OCI-M2 (cell line): ENCODE measurements around the gene ZMYND8.

Experiments used
- DNase-seq: peaks from one replicate; lab custom pipeline; 2025; ENCODE audit not compliant: unreplicated experiment; lab: John Stamatoyannopoulos, UW

Gene ZMYND8

DNA sequence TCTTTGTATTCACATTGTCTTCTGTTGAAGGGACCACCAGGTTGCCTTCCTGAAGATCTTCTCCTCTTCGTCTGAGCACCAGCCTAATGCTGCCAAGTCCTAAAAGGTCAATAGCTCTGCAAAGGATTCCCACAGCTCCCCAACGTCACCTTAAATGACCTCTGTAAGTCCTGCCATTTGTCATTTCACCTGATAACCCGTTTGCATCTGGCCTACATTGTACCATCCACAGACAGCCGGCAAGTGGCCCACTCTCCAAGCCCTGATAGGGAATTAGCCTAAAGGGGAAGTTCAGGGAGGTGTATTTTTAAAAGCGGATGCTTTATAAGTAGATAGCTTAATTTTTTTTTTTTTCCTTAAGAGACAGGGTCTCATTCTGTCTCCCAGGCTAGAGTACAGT lies 127.8 kb downstream of the ZMYND8 start:
- DNase-seq = no peak

DNA sequence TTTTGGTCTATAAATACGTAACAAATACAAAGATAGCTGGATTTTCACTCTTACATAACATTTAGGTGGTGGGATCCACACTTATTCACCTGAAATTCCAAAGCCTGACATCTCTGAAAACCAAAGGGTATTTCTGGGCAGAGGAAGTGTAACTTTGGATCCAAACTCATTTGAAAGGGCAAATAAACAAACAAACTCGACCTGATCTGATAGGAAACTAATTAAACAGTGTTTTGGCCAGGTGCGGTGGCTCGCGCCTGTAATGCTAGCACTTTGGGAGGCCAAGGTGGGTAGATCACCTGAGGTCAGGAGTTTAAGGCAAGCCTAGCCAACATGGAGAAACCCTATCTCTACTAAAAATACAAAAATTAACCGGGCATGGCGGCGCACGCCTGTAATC lies 128.9 kb downstream of the ZMYND8 start:
- DNase-seq = no peak

DNA sequence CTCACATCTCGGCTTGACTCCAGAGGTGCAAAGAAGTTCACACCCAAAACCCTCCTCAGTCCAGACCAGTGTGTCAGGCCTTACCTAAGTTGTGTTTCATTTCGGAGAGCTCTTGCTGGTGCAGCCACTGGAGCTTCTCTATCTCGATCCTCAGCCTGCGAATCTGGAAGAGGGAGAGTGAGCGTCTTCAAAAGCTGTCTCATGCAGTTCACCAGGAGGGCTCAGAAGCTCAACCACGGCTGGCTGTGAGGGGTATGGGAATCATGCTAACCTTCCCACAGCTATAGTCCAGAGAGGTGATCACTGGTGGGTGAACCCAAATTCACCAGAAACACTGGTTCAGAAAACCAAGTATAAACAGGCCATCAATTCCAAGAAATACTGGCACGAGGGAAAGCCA lies 129.4 kb downstream of the ZMYND8 start:
- no peak for DNase-seq

DNA sequence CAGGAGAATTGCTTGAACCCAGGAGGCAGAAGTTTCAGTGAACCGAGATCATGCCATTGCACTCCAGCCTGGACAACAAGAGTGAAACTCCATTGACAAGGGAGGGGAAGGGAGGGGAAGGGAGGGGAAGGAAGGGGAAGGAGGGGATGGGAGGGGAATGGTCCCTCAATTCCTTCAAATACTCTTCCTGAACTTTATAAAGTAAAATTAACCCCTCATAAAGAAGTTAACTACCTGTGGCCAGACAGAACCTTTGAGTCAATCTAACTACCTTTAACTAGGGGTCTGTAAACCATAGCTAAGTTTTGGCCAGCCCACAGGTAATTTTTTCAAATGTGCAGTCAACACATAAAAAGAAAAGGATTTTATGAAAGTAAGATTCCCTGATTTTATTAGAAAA lies 131.0 kb downstream of the ZMYND8 start:
- DNase-seq = no peak

DNA sequence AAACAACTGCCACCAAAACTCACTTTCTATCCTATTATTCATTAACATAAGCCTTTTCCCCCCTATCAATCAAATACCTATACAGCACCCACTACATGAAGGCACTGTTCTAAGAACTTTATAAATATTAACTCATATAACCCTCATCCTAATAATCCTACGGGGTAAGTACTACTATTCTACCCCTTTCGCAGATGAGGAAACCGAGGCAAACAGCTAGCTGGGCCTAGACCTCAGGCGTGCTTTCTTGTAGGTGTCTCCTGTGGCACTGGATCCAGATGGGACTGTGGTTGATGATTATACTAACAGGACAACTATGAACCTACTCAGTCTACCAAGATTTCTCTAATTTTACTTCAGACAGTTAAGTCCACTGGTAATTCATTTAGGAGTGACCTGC lies 131.6 kb downstream of the ZMYND8 start:
- DNase-seq = no peak

DNA sequence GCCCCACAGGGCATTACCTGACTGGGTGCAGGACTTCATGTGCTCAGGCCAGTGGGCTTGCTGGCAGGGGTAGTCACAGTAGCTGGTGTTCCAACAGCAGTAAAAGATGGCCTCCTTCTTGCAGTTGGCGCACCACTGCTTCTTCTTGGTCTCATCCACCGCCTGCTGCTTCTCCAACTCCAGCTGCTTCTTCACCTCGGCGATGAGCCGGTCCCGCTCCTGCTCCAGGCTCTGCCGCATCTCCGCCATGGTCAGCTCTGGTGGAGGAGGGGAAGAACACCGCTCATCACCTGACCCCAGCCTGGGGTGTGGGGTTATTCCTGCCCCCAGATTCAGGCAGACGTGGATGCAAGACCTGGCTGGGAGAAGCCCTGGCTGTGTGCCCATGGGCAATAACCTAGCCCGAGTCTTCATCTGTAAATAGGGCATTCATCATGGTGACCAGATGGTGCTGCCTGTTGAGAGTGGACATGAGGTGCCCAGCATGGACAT lies 132.2 kb downstream of the ZMYND8 start:
- DNase-seq = no peak

DNA sequence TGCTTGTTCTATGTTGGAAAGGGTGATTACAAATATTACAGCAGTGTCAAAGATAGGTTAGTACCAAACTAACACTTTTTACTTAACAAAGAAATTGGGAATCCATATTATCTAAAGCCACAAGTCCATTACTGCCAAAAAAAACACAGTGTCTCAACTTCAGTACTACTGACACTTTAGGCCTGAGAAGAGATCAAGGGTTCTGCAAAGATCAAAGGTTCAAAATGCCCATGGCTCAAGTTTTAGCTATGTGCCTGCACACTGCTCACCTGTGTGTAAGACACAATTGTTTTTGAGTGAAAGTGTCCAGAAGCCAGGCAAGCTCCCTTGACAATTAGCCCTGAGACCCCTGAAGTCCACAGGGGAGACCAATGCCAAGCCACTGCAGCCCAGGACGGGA lies 132.6 kb downstream of the ZMYND8 start:
- no peak for DNase-seq

DNA sequence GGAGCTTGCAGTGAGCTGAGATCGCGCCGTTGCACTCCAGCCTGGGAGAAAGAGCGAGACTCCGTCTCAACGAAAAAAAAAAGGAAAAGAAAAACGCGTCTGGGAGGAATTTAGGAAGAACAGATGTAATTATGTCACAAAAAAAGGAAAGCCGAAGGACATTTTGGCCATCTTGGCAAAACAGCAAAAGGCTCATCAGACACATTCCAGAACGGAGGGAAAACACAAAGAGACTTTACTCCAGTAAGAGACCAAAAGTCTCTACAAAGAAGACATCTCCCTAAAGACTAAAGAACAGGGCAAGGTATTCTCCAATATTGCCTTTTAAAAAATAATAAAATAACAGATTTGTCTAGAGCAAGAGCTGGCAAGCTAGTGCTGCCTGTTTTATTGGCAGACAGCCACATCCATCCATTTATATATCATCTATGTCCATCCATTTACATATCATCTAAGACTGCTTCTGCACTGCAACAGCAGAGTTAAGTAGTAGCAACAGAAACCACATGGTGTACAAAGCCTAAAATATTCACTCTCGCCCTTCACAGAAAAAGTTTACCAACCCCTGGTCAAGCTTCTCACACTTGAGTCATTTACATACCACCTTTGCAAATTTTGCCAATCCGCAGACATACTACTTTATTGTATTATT lies 133.9 kb downstream of the ZMYND8 start:
- no peak for DNase-seq

DNA sequence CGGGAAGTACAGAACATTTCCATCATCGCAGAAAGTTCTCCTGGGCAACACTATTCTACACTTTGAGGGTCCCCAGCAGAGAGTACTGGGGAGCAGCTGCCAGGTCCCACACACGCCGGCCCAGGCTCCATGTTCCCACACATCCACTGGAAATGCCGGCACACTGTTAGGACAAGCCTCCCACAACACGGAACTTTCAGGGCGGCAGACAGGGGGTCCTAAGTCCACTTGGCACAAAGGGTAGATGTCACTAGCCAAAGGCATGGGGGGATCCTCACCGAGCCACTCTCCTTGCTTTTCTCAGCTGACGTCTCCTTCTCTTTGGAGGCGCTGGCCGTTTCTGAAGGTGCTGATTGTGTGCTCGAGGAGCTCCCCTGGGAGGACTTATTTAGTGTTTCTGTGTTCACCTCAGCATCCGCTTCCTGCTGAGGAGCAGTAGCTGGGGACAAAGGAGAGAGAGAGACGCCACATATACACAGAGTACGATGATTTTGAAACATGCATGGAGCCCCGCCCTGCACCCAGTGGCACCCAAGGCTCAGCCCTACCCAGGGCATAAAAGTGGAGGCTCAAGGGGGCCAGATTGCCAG lies 135.4 kb downstream of the ZMYND8 start:
- no peak for DNase-seq

DNA sequence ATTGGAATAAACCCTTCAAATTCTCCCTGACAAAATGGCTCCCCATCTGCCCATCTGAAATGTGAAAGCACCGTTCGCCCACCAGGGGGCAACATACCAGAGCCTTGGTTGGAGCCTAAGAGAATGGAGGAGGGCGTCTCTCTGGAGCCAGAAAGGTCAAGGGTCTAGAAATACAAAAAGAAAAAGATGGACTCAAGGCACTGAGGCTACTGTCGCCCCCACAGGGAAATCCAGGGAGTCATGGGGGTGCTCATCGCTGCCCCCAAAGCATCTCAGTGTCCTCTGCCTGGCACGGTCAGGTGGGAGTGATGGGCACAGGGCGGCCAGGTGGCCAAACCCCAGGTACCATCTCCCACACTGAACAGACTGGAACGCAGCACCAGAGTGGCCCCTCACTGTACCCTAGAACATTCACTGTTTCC lies 136.3 kb downstream of the ZMYND8 start:
- DNase-seq = no peak

DNA sequence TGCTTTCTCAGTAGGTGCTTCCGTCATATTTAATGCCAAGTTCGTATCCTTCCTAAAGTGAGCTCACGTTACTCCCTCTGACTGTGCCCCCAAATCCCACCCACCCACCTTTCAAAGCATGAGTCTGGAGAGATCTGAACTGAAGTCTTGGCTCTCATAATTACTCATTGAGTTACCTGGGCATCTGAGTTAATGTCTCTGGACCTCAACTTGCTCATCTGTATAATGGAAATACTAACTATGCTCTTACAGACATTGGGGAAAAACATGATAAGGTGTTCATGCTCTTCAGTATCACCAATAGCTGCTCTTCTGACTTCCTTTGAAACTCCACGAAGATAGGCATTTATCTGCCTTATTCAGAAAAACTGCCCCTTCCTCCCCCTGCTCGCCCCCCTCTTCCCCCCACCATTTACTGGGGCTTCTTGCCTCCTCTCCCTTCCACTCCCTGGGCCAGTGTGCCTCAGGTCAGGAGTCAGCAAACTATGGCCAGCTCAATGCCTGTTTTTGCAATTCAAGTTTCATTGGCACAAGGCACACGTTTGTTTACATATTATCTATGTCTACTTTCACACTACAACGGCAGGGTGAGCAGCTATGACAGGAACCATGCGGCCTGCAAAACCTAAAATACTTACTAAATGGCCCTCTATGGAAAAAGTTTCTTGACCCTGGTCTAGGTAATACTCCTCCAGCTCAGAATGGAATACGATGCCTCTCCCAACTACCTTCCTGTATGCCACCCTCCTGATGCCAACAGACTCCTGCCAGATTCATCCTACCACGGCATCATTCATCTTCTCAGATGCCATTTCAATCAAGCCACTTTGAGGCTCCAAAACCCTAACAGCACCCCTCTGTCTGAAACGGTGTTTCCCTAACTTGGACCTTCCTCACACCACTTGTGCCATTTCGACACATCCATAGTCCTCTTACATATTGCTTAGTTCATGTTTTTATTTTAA lies 138.7 kb downstream of the ZMYND8 start:
- no peak for DNase-seq

DNA sequence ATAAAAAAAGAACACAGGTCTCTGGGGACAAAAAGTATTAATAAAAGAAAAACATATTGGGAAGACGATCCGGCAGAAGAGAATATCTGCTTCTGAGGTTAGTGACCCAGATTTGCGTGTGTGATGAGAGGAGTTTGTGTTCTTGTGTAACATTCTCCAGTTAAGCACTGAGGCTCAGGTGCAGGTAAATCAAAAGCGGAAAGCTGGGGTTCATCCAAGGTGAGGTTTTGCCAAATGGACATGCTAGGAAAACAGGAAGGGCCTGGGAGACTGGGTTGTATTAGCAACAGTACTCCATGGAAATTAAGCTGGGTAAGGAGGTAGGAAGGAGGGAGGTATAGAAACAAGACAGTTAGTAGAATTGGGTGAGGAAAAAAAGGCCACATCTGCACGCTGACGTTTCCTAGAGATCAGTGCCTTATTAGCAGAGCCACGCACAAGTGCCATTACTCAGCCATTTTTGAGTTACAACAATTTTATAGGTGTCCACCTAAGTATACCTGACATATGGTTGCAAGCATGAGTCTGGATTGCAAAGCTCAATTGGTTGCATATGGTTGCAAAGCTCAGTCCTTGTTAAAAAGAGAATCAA lies 139.6 kb downstream of the ZMYND8 start:
- DNase-seq = no peak

DNA sequence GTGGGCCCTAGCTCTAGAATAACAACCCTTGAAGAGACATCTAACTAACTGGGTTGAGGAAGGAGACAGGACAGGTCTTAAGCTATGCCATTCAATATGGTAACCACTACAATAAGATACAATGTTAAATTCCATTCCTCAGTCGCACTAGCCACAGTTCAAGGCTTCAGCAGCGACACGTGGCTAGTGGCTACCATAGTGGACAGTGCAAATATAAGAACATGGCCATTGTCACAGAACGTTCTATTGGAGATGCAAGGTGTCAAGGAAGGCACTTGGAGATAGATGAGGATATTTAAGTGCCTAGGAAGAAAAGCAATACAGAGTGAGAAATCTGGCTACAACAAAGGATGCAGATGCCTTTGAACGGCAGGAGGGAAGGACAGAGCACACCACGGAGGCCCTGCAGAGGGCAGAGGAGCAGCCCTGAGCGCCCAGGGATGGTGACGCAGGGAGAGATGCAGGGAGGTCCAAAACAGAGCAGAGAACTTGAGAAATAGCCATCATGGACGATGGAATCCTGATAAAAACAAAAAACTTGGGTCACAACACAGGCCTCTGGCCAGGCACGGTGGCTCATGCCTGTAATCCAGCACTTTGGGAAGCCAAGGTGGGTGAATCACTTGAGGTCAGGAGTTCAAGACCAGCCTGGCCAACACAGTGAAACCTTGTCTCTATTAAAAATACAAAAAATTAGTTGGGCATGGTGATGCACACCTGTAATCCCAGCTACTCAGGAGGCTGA lies 140.7 kb downstream of the ZMYND8 start:
- no peak for DNase-seq

DNA sequence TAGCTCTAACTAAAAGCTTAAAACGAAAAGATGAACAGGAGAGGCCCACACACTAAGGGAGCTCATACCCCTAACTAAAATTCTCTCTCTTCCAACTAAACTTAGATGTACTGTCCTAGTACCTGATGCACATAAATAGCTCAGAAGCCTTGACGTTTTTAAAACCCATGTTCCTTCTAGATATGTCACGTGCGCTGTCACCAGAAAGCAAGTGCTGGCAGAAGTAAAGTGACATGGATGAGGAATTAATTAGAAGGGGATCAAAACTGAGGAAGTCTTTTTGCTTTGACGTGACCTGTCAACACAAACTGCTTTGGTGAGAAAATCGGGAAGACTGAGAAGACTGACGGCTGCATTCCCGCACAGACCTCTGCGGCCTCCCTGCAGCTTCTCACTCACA lies 142.5 kb downstream of the ZMYND8 start:
- no peak for DNase-seq

DNA sequence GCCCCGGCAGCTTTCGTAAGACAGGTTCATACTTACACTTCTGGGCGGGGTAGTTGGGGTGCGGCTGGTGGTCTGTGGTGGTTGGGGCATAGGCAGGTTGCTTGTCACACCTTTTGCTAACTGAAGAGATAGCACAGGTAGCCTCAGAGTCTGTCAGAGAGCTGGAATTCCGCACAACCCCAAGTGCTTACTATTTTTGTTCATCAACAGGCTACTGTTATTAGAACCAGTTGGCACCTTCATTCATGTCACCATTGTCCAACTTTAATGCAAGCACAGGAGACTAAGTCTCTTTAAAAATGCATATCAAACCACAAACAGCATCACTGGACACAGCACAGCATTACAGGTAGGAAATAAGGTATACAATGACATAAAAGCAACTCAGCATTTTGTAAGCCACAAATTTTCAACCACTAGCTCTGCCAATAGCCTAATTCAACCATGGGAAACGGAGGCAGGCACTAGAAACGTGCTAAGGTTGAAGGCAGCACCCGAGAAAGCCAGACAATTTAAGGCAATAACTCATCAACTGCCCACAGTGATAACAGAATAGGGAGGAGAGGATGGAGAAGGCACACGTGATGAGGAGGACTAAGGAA lies 143.8 kb downstream of the ZMYND8 start:
- DNase-seq = no peak

DNA sequence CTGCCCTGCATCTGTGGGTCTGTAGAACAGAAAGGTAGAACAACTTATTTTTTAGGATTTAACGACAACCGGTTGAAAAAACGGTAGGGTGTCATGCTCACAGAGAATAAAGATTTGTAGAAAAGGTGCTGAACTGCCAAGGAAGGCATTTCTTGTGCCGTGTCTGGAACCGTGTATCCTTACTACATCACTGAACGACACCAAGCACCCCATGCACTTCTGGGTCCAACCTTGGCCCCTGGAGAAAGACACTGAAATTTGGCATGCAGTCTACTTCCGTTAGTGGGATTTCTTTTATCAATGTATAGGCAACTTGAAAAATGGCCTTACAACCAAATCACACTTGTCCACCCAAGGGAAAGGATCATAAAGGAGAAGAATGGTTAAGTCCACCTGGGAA lies 145.5 kb downstream of the ZMYND8 start:
- no peak for DNase-seq

DNA sequence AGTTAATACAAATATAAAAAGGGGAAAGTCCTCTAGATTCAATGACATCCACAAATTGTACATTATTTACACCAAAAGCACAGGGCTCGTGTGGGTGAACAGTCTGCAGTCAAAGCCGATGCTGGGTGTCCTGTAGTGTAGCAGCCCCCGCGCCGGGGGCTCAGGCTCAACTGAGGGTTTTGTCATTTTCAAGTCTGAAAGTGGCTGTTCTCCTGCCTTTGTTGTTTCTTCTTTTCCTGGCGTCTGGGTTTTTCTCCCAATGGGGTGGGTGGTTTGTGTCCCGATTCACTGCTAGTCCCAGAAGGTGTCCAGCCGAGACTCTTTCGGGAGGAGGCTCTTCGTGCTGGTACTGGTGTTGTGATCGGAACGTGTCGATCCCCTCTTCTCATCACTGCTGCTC lies 146.0 kb downstream of the ZMYND8 start:
- no peak for DNase-seq

DNA sequence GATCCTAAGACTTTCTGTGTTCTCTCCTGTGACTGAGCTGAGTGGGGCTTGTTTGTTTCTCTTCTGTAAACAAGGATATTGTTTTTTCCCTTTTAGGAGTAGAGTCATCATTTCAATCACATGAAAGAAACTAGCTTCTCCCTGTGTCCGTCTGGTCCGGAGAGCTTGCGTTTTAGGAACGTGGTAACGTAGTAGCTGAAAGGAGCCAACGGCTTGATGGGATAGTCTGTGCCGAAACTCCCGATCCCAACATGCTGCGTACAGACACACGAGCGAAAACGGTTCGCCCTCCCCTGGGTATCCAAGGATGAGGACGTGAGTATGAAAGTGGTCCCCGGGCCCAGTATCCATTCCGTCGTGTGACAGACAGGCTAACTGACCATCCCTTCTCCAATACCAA lies 146.5 kb downstream of the ZMYND8 start:
- no peak for DNase-seq

DNA sequence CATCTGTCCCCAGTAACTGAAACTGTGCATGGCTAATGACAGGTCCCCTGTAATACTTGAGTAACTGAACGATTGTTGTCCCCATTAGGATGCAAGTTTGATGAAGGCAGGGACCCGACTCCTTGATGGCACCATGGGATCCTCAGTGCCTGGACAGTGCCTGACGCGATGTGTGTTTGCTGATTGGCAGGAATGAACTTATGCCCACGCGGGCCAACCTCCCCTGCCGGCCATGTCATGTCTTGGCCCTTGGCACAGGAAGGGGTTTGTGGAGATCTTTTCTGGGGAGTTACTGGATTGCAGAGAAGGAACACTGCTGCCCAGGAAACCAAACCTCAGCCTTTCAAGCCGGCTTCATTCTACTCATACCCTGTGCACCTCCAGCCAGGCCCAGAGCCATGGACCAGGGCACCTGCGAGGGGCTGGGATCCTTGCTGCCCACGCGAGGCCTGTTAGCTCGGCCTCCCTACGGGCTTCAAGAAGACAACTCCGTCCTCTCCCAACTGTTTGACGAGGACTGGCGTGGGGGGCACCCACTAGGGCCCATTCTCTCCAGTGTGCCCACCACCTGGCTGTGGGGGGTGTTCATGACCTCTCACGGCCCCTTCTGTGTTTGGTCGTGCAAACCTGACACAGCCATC lies 147.8 kb downstream of the ZMYND8 start:
- DNase-seq = no peak
